ENCODE data around the gene JOSD2.
"Not testable (repeated sequence)": the region's sequence is repeated elsewhere in the genome, so short reads cannot be mapped to it uniquely, and the experiment has no call there.

Gene JOSD2

GRCh38 chr19:50546527-50547221 lies 35.7 kb upstream of the JOSD2 start:
- no peak for DNase-seq

DNA sequence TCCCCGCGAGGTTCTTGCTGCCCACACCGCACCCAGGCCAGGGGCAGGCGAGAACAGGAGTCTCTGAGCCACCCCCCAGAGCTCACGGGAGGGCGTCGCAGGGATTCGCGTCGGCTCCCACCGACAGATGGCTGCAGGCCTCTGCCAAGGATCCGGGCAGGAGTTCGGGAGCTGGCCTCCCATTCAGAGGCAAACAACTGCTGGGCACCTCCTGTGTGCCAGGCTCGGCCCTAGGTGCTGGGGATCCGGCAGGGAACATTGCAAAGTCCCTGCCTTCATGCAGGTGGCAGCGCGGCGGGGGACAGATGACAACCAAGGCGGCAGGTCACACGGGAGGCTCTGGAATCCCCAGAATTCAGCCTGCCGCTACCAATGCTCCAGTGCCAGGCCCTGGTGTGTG lies 32.0 kb upstream of the JOSD2 start:
- DNase-seq: no peak

DNA sequence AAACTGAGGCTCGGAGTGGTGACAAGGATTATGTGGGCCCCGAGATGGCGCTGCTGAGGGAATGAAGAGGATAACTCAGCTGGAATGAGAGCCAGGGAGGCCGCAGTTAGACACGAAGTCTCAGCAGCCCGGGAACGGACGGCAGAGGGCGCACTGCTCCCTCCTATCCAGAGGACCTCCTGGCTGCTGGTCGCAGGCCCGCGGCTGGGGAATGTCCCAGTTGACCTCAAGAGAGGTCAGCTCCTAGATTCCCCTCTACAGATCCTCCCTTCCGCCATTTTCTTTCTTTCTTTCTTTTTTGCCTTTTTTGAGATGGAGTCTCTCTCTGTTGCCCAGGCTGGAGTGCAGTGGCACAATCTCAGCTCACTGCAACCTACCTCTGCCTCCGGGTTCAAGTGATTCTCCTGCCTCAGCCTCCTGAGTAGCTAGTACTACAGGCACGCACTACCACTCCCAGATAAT lies 26.8 kb upstream of the JOSD2 start:
- no peak for DNase-seq

DNA sequence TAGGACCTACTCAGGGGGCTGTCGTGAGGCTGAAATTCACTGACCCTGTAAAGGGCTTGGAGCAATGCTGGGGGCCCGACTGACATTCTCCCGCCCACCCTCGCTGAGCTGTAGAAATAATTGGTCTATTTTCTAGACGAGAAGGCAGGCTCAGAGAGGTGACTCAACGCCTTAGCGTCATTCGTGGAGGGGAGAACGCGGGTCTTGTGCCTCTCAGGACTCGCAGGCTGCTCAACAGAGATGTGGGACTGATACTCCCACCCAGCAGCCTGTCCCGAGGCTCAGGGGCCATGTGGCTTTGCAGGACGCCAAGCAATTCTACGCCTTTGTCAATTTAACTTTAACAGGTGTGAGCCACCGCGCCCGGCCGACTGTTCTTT lies 26.3 kb upstream of the JOSD2 start:
- no peak for DNase-seq

DNA sequence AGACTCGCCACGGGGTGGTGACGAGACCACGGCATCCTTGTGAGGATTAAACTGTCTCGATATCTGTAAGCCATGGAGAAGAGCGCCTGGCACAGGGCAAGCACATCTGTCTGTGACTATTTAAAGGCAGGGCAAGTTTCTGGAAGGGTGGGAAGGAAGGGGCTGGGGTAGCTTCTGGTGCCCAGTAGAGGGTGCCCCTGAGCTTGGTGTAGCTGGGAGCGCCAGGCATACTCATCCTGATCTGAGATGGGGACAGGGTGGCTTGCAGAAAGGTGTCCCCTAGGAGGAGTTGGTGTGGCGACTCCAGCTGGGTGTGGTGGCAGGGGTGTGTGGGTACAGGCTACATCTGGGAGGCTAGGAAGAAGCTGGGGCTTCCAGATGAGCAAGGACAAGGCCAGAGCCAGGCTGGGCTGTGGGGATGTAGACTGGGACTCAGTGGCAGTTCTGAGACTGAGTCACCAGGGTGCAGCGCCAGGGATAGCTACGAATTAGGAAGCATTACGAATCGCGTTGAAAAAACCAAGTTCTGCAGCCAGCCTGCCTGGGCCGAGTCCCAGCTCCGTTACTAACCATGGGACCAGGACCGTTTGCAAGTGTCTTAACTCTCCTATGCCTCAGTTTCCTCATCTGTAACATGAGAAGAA lies 25.8 kb upstream of the JOSD2 start:
- DNase-seq: no peak

GRCh38 chr19:50535672-50536187 lies 24.7 kb upstream of the JOSD2 start:
- DNase-seq: no peak

DNA sequence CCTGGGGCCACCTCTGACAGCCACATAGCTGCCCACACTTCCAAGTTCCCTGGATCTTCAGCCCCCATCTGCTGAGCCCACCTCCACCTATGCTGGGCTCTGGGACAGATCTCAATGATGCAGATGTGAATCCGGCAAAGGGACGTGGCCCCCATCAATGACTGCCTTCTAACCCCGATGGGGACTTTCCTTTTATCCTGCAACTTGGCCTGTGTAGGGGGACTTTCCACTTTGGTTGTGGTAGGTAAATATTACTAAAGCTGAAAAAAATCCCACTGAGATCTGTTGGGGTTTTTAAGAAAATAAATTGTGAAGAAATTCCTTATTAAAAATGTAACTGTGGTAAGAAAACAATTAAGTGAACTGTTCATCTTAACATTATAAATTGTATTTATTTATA lies 23.5 kb upstream of the JOSD2 start:
- DNase-seq: no peak

DNA sequence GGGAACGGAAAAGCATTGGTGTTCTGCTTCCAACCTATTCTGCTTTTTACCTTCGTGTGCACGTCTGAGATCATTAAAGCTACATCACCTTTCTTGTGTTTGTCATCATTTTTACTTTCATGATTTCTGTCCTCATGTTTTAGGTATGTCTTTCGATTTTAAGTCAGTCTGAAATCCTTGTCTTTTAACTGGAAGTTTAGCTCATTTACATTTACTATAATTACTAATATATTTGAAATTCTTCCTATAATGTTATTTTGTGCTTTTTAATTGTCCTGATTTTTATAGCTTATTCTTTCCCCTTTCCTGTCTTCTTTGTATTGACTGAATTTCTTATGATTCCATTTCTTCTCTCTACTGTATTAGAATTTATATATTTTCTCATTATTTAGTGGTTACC lies 22.0 kb upstream of the JOSD2 start:
- no peak for DNase-seq

- no peak for DNase-seq
Measured at GRCh38 chr19:50531171-50531612, 20.2 kb upstream of the JOSD2 start.

- not testable (repeated sequence) for DNase-seq
Measured at GRCh38 chr19:50528052-50528451, 17.1 kb upstream of the JOSD2 start.

DNA sequence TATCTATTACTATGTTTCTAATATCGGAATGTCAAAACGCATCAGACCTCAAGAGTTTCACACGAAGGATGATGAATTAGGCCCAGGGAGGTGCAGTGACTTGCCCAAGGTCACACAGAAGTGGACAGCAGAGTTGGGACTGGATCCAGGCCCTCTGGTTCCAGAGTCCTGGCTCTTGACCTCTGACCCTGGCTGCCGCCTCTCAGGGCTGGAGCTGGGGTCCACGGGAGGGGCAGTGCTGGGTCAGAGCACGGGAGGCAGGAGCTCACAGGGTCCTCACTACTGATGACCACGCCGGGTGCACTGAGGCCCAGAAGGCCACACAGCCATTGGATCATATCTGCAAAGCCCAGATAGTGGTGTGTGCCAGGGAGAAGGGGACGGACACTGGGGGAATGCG lies 11.9 kb upstream of the JOSD2 start:
- DNase-seq: no peak

- DNase-seq: no peak
Measured at GRCh38 chr19:50520822-50521465, 10.0 kb upstream of the JOSD2 start.

- DNase-seq: no peak
Measured at GRCh38 chr19:50519006-50519575, 8.1 kb upstream of the JOSD2 start.

DNA sequence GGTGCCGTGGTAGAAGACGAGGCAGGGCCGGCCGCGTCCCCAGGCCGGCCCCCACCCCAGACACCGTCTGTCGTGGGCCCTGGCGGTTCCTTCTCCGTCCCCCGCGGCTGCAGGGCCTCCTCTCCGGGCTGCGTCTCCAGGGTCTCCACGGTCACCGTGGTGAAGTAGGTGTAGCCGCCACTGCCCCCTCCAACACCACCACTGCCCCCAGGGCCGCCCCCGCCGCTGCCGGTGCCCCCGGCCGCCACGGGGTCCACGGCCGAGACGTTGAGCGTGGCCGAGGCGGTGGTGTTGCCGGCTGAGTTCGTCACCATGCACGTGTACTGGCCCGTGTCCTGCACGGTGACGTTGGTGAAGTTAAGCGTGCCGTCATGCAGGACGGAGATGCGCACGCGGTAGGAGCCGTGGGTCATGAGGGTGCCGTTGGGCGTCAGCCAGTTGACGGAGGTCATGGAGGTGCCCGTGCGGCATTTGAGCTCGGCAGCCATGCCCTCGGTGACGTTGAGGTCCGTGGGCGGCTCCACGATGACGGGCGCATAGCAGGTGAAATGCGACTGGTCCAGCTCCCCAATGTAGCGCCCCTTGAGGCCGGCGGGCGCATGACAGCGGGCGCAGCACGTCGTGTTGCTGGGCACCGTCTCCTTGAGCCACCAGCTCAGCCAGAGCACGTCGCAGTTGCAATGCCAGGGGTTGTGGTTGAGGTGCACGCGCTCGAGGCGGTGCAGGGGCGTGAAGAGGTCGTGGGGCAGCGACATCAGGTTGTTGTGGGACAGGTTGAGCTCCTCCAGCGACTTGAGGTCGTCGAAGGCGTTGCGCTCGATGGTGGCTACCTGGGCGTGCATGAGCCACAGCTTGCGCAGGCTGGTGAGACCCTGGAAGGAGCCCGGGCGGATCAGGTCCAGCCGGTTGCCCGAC lies 7.4 kb upstream of the JOSD2 start:
- no peak for DNase-seq

DNA sequence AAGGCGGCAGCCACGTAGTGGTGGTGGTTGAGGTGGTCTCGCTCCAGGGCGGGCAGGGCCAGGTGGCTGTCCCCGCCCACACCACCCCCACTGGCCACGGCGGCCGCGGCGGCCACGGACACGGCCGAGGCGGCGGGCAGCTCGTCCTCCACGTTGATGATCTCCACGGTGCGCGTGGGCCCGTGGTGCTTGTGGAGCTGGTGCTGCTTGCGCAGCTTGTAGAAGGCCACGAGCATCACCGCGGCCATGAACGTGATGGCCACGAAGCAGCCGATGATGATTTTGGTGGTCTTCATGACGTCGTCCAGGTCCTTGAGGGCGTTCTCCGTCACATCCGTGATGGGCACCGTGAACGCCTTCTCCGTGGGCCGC lies 6.7 kb upstream of the JOSD2 start:
- no peak for DNase-seq

- DNase-seq: no peak
Measured at GRCh38 chr19:50516964-50517703, 6.1 kb upstream of the JOSD2 start.

DNA sequence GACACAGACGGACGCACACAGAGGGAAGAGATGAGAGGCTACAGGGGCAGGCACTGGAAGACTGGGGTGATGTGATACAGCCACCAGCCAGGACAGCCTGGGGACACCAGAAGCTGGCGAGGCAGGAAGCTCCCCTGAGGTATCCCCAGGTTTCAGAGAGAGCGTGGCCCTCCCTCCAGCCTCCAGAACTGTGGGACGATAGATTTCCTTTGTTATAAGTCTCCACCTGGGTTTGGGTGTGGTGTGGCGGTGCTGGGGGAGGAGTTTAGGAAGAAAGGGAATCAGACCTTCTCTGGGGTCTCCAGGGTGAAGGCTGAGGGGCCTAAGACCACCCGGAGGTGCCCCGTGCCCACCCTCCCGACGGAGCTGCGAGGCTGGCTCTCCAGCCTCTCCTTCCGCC lies 5.5 kb upstream of the JOSD2 start:
- no peak for DNase-seq

GRCh38 chr19:50515168-50515561 lies 4.2 kb upstream of the JOSD2 start:
- no peak for DNase-seq

GRCh38 chr19:50514346-50515167 lies 3.6 kb upstream of the JOSD2 start:
- no peak for DNase-seq

GRCh38 chr19:50513746-50514345 lies 2.9 kb upstream of the JOSD2 start, which contains the start of gene ASPDH:
Gene ASPDH, minus strand, starts transcription at chr19:50513913. Its CDS starts 90 bp downstream, at chr19:50513823.
- no peak for DNase-seq

Data from SIG-M5 (cell line).